HG02884 (cell line): ENCODE results near the gene ZNF658.
"Not testable (repeated sequence)": the region's sequence is repeated elsewhere in the genome, so short reads cannot be mapped to it uniquely, and the experiment has no call there.

Experiments used
- ATAC-seq: cut with Tn5 transposase; IDR thresholded peaks from one replicate; pipeline ENCODE4 v1.9.1; 2021; ENCODE audit warnings: mild to moderate bottlenecking, moderate library complexity; ENCODE audit not compliant: unreplicated experiment

The ZNF658 gene

GRCh38 chr9:66900490-66901131 lies at the start of gene ZNF658:
ZNF658 (plus strand) TSS chr9:66900725; CDS start chr9:66903562, 2,837 bp downstream.
- ATAC-seq = peak; percentile 98

- ATAC-seq = not testable (repeated sequence)
Observed at GRCh38 chr9:66861732-66862131, 38.8 kb upstream of the ZNF658 start.

- not testable (repeated sequence) for ATAC-seq
Observed at GRCh38 chr9:66868660-66869059, 31.9 kb upstream of the ZNF658 start.

DNA sequence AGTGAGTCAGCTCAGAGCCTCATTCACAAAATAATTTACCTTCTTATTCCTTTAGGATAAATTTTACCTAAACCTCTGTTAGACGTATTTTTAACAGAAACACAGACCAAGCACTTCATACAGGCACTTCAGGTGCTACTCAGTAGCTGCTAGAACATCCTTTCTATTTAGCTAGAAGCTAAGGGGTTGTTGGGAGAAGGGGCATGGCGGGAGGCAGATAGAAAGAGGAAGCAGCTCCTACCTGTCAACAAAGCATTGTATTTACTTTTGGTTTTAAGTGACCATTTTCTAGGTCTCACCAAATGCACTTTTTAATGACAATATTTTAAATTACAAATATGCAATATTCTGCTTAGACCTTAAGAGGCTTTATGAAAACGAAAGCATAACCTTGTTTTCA lies 19.9 kb upstream of the ZNF658 start:
- ATAC-seq = peak; percentile 69

DNA sequence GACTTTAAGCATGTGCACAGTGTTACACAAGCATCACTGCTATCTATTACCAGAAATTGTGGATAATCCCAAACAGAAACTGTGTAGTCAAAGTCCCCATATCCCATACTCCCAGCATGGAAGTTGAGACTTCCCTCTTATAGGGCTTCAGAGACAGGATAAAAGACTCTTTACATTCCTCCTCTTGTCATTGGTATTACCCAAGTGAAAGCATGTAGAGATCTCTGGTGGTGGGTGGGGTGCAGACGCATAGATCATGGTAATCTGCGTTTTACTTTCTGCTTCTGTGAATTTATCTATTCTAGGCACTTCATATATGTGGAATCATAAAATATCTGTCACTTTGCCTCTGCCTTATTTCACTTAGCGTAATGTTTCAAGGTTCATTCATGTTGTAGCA lies 18.7 kb upstream of the ZNF658 start:
- ATAC-seq = not testable (repeated sequence)

DNA sequence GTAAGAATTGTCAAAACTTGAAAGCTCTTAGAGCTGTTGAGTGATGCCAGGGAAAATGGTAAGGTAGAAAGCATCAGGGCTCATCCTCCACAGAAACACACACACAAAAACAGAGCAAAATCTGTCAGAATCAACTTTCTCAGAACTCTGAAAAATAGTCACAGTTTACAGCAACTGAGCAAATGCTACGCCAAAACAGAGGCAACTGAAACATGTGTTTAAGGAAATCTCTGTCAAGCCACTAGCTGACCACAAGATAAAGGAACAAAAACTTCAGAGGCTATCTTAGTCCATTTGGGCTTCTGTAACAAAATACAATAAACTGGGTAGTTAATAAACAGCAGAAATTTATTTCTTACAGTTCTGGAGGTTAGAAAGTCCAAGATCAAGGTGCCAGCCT lies 10.2 kb upstream of the ZNF658 start:
- ATAC-seq = peak; percentile 85

DNA sequence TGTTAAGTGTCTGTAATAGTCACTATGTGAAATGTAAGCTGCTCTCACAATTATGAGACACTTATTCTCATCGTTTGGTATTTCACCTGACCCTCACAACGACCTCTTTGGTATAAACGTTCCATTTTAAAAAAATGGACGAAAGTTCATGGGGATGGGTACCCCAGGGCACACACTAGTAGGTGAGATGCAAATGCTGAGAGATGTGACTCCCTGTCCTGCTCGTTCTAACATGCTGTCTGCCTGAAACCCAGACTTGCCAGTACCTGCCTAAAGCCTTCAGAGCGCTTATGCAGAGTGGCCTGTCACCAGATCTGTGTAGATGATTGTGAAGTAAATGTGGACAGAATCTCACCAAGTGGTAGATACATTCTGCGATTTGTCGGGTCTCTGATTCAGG lies 616 bp downstream of the ZNF658 start:
- peak; percentile 19 for ATAC-seq

GRCh38 chr9:66909560-66909959 lies 9.0 kb downstream of the ZNF658 start:
- ATAC-seq = not testable (repeated sequence)

- ATAC-seq = not testable (repeated sequence)
Observed at GRCh38 chr9:66920072-66920471, 19.5 kb downstream of the ZNF658 start.

DNA sequence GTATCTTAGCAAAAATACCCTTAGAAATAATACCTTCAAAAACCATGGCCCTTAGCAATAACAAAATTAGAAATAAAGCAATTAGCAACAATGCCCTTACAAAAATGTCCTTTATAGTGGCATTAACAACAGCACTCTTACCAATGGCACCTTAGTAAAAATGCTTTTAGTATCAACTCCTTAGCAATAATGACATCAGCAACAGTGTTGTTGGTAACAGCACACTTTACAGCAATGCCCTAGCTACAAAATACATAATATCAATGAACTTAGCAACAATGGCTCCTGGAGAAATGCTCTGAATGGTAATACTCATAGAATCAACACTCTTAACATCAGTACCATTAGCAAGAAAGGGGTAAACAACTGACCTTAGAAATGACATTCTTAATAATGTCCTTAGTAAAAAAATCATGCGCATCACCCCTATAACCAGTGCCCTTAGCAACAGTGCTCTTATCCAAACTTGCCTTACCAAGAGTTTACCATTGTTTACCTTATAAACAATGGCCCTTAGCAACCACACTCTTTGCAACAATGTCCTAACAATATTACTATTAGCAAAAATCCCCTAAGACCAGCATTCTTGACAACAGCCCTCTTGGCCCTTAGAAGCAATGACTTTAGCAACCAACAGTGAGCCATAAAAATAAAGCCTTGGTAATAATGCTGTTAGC lies 35.8 kb downstream of the ZNF658 start:
- ATAC-seq = not testable (repeated sequence)

GRCh38 chr9:66937662-66938061 lies 37.1 kb downstream of the ZNF658 start:
- not testable (repeated sequence) for ATAC-seq

- not testable (repeated sequence) for ATAC-seq
Observed at GRCh38 chr9:66938322-66938721, 37.8 kb downstream of the ZNF658 start.

DNA sequence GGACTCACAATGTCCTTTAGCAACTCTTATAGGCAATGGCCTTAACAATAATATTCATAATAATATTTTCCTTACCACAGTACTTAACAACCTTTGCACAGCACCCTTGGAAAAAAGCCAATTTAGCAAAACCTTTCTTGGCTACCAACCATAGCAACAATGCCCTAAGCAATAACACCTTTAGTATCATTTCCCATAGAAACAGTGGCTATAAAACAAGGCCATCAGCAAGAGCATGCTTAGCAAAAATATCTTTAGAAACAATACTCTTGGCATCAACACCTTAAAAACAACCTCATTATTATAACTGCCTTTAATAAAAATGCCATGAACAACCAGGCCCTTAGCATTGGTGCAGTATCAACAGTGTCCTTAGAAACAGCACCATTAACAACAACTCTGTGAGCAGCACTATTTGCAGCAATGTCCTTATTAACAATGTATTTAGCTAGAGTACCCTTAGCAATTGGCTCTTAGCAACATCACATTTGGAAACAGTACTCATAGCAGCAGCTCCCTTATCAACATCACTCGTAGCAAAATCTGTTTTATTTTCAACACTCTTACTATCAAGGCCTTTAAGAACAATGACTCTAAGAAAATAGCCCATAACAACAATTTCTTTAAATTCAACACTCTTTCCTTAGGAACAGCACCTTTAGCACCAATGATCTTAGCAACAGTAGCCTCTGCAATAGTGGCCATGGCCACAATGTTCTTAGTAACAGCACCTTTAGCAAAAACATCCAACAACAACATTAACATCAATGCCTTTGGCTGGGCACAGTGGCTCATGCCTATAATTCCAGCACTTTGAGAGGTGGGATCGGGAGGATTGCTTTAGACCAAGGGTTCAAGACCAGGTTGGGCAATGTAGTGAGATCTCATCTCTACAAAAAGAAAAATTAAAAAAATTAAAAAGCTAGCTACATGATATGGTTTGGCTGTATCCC lies 39.6 kb downstream of the ZNF658 start:
- ATAC-seq = not testable (repeated sequence)

DNA sequence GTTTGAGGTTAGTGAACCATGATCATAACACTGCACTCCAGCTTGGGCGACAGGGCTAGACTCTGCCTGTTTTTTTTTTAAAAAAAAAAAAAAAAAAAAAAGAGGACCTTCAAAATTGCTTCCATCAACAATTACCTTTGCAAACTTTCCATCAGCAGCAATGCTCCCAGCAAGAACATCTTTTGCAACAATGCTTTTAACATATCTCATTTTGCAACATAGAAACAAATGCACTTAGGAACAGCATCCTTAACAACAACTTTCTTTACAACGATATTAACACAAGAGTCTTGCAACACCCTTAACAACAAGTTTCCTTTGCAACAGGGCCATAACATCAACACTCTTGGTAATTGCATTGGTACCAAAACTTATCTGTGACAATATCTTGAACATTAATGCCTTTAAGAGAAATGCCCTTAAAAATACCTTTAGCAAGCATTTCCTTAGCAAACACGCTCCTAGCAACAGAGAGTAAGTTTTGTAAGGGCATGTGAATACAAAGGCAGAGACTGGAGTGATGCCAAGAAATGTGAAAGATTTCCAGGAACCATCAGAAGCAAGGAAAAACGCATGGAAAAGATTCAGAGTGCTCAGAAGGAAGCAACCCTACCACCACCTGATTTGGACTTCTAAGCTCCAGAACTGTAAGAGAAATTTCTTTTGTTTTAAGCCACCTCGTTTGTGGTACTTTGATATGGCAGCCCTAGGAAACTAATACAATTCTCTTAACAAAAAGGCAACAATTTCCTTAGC lies 42.1 kb downstream of the ZNF658 start:
- not testable (repeated sequence) for ATAC-seq

- ATAC-seq = not testable (repeated sequence)
Observed at GRCh38 chr9:66952576-66952975, 52.1 kb downstream of the ZNF658 start.
